GM19023 (cell line): ENCODE results near the gene ARMC6.
A peak's percentile ranks its signal among the peaks of the same experiment; 100 is the strongest.

Experiments
- ATAC-seq: cut with Tn5 transposase; IDR thresholded peaks from one replicate; pipeline ENCODE4 v1.9.1; 2021; ENCODE audit warnings: mild to moderate bottlenecking, moderate library complexity; ENCODE audit not compliant: unreplicated experiment

Gene ARMC6

DNA sequence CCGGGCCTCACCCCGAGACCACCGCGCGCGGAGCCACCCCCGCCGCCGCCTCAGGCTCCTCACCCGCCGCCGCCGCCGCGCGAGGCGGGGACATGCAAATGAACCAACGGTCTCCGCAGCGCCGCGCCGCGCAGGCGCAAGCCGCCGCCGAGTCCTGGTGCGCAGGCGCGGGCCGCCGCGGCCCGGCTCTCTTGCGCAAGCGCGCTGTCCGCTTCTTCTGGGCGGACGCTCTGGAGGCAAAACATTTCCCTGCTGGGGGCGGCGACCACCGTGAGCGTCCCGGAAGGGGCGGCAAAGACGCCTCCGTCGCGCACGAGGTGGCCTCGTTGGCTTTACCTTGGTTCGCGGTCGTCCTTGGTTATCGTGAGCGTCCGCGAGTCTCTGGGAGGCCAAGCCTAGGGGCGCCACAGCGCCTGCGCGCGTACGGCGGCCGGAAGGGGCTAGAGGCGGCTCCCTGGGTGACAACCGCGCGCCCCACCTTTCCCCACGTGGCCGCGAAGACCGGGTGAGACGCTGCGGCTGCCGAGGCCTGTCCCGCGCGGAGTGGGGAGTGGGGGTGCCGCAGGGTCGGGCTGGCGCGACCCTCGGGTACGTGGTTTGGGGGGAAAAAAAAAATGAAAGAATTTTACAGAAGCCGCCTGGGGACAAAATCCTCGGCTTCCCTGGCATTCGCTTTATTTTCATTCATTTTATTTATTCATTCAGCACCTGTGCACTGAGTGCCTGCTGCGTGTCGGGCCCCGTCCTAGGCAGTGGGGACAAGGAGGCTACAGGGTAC lies at the start of gene ARMC6, which contains the start of gene SUGP2:
Gene ARMC6 (plus strand): TSS at position 178 of the 778 bp plus-strand sequence. CDS start 607 bp downstream, outside the sequence.
Gene SUGP2 (minus strand): TSS at position 92 of the 778 bp plus-strand sequence. CDS start 2,446 bp downstream, outside the sequence.
- ATAC-seq, result peak; percentile 74

- ATAC-seq, result no peak
Measured at GRCh38 chr19:18984251-18984650, 49.2 kb upstream of the ARMC6 start.

GRCh38 chr19:18985257-18985656 lies 48.1 kb upstream of the ARMC6 start:
- ATAC-seq, result no peak

DNA sequence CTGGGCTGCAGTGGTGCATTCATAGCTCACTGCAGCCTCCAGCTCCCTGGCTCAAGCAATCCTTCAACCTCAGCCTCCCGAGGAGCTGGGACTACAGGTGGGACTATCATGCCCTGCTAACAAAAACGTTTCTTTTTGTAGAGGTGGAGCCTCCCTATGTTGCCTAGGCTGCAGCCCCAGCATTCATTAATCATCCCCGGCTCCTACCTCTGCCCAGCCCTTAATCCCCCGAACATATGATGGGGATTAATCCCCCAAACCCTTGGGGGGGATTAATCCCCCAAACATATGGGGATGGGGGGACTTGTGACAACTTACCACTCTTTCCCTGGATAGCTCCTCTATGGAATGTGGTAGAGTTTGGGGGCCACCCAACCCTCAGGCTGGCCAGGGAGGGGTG lies 45.9 kb upstream of the ARMC6 start:
- no peak for ATAC-seq

DNA sequence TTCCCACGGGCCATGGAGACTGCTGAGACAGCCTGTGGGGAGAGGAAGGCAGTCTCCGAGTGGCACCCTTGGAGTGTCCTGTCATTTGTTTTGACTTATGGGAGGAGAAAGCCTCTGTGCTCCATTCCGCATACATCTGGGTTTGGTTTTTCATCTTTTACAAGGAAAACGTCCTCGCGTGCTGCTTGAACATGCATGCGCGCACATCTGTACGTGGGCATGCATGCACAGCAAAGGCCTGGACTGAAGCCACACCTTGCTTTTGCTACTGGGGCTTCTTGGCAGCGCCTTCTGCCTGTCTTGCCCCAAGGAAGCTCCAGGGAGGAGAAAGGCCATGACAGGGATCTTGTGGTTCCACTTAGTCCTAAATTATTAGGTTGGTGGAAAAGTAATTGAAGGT lies 44.1 kb upstream of the ARMC6 start:
- no peak for ATAC-seq

- no peak for ATAC-seq
Measured at GRCh38 chr19:18990128-18990708, 43.2 kb upstream of the ARMC6 start.

- ATAC-seq, result no peak
Measured at GRCh38 chr19:18991006-18991405, 42.4 kb upstream of the ARMC6 start.

DNA sequence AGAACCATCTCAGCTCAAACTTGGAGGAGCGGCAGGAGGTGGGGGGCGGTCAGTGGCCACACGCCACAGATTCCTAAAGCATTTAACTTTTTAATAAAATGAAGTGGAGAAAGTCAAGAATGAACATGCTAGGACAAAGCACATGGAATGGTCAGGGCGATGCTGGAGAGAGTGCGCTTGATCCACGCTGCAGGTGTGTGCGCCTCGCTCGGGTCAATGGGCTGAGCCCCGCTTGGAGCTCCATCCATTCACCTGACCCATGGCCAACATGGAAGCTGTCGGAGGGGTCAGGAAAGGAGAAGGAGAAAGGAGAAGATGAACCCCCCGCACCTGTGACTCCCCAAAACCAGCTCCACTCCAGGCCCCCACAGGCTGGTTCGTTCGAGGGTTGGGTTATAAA lies 41.9 kb upstream of the ARMC6 start:
- ATAC-seq, result no peak

- ATAC-seq, result no peak
Measured at GRCh38 chr19:18992696-18993095, 40.7 kb upstream of the ARMC6 start.

DNA sequence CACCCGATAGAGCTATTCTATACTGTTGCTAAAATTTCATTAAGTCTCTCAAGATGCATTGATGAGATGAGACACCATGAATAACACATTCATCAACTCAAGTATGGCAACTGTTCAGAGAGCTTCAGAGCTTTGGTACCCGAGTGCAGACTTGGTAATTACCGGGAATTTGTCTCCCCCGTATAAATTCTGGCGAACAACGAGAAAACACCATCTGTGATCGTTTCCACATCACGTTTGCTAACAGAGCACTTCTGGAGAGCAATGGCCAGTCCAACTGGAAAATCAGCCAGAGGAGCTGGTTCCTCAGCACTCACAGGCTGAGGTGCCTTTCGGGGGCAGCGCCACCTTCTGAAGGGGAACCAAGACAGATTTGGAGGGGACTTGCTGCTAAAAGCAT lies 40.3 kb upstream of the ARMC6 start:
- no peak for ATAC-seq

DNA sequence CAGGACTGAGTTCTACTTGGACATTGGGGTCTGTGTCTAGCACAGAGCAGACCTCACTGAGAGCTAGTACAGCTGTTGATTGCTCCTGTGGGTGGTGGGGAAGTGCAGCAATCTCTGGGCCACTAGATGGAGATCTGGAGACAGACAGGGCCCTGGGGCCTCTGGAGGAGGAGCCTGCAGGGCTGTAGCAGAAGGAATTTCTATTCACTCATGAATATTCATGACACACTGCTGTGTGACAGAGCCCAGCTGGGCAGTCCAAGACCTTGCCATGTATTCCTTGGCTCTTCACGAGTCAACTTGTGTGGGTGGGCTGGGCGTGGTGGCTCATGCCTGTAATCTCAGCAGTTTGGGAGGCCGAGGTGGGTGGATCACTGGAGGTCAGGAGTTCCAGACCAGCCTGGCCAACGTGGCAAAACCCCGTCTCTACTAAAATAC lies 37.6 kb upstream of the ARMC6 start:
- no peak for ATAC-seq

DNA sequence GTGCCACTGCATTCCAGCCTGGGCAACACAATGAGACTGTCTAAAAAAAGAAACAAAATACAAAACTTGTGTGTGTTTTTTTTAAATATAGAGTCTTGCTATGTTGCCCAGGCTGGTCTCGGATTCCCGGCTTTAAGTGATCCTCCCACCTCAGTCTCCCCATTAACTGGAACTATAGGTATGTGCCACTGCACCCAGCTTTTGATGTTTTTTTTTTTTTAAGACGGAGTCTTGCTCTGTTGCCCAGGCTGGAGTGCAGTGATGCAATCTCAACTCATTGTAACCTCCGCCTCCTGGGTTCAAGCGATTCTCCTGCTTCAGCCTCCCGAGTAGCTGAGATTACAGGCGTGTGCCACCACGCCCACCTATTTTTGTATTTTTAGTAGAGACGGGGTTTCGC lies 37.1 kb upstream of the ARMC6 start:
- ATAC-seq, result no peak

DNA sequence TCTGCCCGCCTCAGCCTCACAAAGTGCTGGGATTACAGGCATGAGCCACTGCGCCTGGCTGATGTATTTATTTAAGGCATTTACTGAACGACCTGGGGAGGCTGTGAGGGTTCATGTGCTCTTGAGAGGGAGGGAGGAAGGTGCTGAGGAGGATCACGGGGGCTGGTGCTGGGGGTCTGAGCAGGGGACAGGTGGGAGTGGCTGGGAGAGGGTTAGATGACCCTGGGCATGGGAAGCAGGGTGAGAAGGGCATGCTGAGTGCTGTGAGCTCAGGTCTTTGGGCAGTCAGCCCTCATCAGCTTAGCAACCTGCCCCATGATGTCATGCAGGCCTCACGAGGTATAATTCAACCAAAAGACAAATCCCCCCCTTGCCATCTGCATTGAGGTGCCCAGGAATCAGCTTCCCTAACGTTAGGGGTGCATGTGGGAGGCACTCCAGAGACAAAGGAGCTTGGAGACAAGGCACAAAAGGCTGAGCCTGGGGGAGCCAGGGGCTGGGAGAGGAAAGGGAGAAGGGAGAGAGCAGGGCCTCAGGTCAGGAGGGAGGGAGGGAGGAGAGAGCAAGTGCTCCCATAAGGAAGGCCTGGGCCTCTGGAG lies 36.5 kb upstream of the ARMC6 start:
- ATAC-seq, result no peak

- no peak for ATAC-seq
Measured at GRCh38 chr19:18998276-18998675, 35.1 kb upstream of the ARMC6 start.

DNA sequence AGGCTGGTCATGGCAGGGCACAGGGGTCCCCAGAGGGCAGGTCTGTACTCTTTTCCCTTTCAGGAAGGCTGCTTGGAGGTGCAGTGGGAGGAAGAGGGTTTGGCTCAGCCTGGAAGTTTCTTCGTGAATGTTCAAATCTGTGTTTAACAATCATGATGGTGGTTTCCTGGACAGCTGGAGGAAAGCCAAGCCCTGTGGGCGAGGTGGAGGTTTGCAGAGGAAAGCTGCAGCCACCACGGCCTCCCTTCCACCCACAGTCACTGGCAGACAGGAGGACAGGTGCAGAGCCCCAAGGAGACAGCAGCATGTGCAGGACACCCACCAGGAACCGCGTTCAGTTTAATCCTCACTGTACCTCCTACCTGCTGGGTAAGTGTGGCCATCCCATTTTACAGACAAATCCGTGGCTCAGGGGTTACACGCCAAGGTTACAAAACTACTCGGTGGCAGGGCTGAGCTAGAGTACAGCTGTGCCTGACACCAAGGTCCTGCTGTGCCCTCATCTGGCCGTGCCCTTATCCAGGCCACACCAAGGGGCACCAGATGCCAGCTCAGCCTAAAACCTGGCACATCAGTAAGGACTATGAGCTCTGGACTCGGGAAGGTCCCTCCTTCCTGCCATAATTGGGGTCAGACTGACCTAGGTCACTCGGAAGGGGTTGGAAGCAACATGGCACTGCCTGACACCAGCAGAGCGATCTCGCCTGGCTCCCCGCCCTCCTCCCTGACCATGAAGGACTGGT lies 34.2 kb upstream of the ARMC6 start:
- ATAC-seq, result no peak

GRCh38 chr19:18999896-19000620 lies 33.3 kb upstream of the ARMC6 start:
- no peak for ATAC-seq

GRCh38 chr19:19004144-19004543 lies 29.3 kb upstream of the ARMC6 start:
- ATAC-seq, result no peak

DNA sequence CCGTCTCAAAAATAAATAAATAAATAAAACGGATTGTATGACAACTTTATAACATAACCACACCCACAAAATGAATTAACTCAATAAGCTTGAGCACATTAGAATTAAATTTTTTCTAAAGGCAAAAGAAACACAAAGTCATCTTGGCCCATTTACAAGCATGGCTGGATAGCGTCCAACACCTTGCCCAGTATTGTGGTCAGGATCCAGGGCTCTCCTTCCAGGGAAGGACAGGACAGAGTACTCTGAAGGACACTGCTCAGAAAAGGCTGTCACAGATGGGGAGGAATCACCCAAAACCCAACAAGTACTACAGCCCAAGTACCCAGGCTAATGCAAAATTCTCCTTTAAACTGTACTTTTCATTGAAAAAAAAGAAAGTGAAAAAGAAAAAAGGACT lies 27.2 kb upstream of the ARMC6 start:
- no peak for ATAC-seq

DNA sequence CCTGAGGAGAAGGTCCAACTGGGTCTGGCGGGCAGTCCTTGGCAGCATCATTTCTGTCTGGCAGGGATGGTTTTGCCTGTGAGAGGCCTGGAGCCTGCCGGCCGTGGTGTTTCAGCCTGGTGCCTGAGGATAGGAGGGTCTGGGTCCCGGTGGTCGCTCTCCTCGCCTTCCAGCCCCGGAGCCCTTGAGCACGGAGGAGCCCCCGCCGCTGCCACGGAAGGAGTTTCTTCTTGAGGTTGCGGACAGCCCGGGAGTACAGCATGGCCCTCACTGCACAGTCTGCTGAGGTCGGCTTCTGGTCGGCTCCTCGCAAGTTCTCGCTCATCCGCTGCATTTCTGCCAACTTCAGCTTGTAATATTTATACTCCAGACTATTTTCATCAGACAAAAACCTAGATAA lies 23.5 kb upstream of the ARMC6 start:
- ATAC-seq, result no peak

- ATAC-seq, result no peak
Measured at GRCh38 chr19:19010551-19010950, 22.9 kb upstream of the ARMC6 start.

DNA sequence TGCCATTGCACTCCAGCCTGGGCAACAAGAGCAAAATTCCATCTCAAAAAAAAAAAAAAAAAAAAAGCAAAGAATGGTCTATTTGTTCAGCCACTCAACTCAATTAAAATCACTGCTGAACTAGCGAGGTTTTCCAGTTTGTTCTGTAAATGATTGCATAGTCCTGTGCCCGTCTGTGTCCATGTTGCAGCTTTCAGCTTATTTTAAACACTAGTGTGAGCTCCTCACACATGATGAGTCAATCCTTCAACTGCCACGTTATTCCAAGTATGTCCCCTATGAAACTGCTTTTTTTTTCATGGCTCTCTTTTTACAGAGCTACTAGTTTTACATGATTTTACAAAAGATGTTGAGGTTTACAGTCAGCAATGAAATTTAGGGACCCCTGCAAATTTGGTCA lies 12.3 kb upstream of the ARMC6 start:
- no peak for ATAC-seq
